H1 (cell line): ENCODE measurements around the gene NR2E3. TPM values are rescaled to one million over a fixed set of nuclear protein-coding genes. Genes with fewer than 3 reads are reported as not detected.

Source experiments
- ASH2L ChIP-seq: fragments of 200-600, 300-600 bp; sonication (generic); IDR thresholded peaks from one replicate; pipeline ENCODE4 v1.7.1; 2017; ENCODE audit warnings: low read length
- BCL11A ChIP-seq, 2 experiments: IDR thresholded peaks; one replicate each; pipeline ENCODE4 v1.6.1; 2011; ENCODE audit warnings: low read depth in 2 of 2, low read length in 2 of 2, mild to moderate bottlenecking in 2 of 2
- GTF2F1 ChIP-seq: IDR thresholded peaks from 2 replicates; pipeline ENCODE4 v1.6.1; 2012; ENCODE audit warnings: low read depth, low read length, improper control_type of control experiment, borderline replicate concordance
- KDM1A ChIP-seq: fragments of 200-600, 300-600 bp; sonication (generic); IDR thresholded peaks from 2 replicates; pipeline ENCODE4 v1.7.1; 2016; ENCODE audit warnings: mild to moderate bottlenecking, low read length, borderline replicate concordance
- KDM5A ChIP-seq: fragments of 200-600 bp; IDR thresholded peaks from 2 replicates; pipeline ENCODE4 v1.7.1; 2012; ENCODE audit warnings: mild to moderate bottlenecking, low read length, inconsistent platforms, mixed read lengths
- SIX5 ChIP-seq: IDR thresholded peaks from 2 replicates; pipeline ENCODE4 v1.6.1; 2011; ENCODE audit warnings: mild to moderate bottlenecking, low read depth, low read length
- SP1 ChIP-seq: IDR thresholded peaks from 2 replicates; pipeline ENCODE4 v1.6.1; 2011; ENCODE audit warnings: low read depth, low read length
- ZNF274 ChIP-seq: IDR thresholded peaks from 2 replicates; pipeline ENCODE4 v1.7.0; 2012; ENCODE audit warnings: low read length, borderline replicate concordance; ENCODE audit errors: extremely low read depth
- polyA plus RNA-seq, 7 experiments: library from polyadenylated mRNA; depleted of rRNA in 3 of 7; stranded (reverse) in 5 of 7; unstranded in 2 of 7; fragments of >200 nt in 5 of 7; fragments of 200-250 nt in 2 of 7; gene quantifications; 1 replicate in 5 of 7; 2 replicates in 1 of 7; 4 replicates in 1 of 7; pipeline versions ENCODE4 v1.2.1 to v1.2.3, GENCODE V29; 2011 to 2013; ENCODE audit warnings: missing spikeins in 2 of 7, mixed read lengths in 2 of 7
- total RNA-seq: library from RNA; stranded (reverse); fragmentation: NEBNext Ultra II Directional; extraction: Animal tissue kit (Norgen Biotek cat#: 25700); gene quantifications from 2 replicates; pipeline ENCODE4 v1.2.1, GENCODE V29; 2021

NR2E3 gene
- total and polyA plus RNA-seq, 2 of the 8 experiments (the other 6 are each of a cell fraction or from before 2014, with no cell fraction given): 0.56 to 0.80 TPM

DNA sequence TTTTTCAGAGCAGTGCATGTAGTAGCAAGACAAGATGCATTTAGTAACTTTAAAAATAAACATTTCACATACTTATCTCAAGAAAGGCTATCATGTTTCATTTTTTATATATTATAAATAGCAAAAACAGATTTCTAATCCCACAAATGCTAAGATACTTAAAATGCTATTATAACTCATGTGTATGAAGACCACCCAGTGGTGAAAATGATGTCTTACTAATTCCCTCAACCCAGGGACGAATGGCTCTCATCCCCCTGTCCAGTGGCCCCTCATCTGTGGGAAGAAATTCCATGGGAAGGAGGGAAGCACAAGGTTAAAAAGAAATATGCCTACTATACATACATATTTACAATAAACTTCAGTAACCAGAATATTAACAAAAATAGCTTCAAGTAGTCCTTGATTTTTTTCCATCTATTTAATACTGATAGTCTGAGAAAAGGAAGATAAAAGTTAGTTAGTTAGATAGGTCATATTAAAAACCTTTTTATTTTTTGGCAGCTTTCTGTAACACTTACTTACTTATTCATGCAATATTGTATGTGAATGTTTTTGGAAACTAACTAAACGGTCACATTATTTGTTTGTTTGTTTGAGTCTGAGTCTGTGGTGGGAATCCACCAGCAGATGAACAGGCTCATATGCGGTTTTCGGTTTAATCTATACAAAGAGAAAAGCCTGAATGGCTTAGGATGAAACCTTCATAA lies 14.8 kb downstream of the NR2E3 start (continued):
- TF ChIP-seq ZNF274 (no peak), SP1 (no peak), SIX5 (no peak), KDM5A (no peak), BCL11A (IDR thresholded peaks at IDR 0.05; ENCODE audit: low read depth in 2 of 2, low read length in 2 of 2) (no peak), ASH2L (no peak), KDM1A (no peak), GTF2F1 (no peak)
